Esophagus (tissue), 2 donors: ENCODE measurements around the gene TMEM229A. TPM values are rescaled to one million over a fixed set of nuclear protein-coding genes. Genes with fewer than 3 reads are reported as not detected.
"Not testable (repeated sequence)": the region's sequence is repeated elsewhere in the genome, so short reads cannot be mapped to it uniquely, and the experiment has no call there.

Experiments
- H3K27ac ChIP-seq, 2 donors: one replicate each; pipeline ENCODE4 v1.5.1; 2013; ENCODE audit warnings: low read depth in 2 of 2, mild to moderate bottlenecking in 2 of 2, inconsistent platforms in 1 of 2, low read length in 1 of 2, moderate library complexity in 1 of 2
- H3K27me3 ChIP-seq, 2 donors: one replicate each; pipeline ENCODE4 v1.6.1; 2013; ENCODE audit warnings: low read length in 2 of 2, control low read depth in 1 of 2, mild to moderate bottlenecking in 1 of 2; ENCODE audit not compliant: insufficient read depth in 2 of 2, control insufficient read depth in 1 of 2
- H3K36me3 ChIP-seq, 2 donors: one replicate each; pipeline ENCODE4 v1.6.1; 2013; ENCODE audit warnings: low read length in 1 of 2; ENCODE audit not compliant: control insufficient read depth in 2 of 2, insufficient read depth in 2 of 2
- H3K4me1 ChIP-seq, 2 donors: one replicate each; pipeline ENCODE4 v1.6.1; 2013; ENCODE audit warnings: low read length in 1 of 2; ENCODE audit not compliant: control insufficient read depth in 2 of 2, insufficient read depth in 2 of 2
- H3K4me3 ChIP-seq, 2 donors: one replicate each; pipeline ENCODE4 v1.5.1; 2013; ENCODE audit warnings: low read length in 2 of 2, mild to moderate bottlenecking in 2 of 2, low read depth in 1 of 2, moderate library complexity in 1 of 2
- H3K9me3 ChIP-seq, 2 donors: one replicate each; pipeline ENCODE4 v1.6.1; 2013; ENCODE audit warnings: mild to moderate bottlenecking in 2 of 2, low read depth in 1 of 2, low read length in 1 of 2, moderate library complexity in 1 of 2; ENCODE audit not compliant: control insufficient read depth in 2 of 2, insufficient read depth in 1 of 2
- WGBS, 2 donors: extraction: QIAGEN DNeasy Blood & Tissue Kit; methylation state at CpG; one replicate each; pipeline ENCODE4 v1.1.7; 2013; 5-methylcytosine and 5-hydroxymethylcytosine counted together
- polyA plus RNA-seq, 2 donors: library from polyadenylated mRNA; stranded (reverse); fragments of 200-250 nt; gene quantifications; one replicate each; pipeline ENCODE4 v1.2.3, GENCODE V29; 2013
- donor health status: healthy with polysubstance abuse.
- donor health status: Bipolar disorder and iron deficiency.

TMEM229A gene
- polyA plus RNA-seq, 2 donors, result not detected

DNA sequence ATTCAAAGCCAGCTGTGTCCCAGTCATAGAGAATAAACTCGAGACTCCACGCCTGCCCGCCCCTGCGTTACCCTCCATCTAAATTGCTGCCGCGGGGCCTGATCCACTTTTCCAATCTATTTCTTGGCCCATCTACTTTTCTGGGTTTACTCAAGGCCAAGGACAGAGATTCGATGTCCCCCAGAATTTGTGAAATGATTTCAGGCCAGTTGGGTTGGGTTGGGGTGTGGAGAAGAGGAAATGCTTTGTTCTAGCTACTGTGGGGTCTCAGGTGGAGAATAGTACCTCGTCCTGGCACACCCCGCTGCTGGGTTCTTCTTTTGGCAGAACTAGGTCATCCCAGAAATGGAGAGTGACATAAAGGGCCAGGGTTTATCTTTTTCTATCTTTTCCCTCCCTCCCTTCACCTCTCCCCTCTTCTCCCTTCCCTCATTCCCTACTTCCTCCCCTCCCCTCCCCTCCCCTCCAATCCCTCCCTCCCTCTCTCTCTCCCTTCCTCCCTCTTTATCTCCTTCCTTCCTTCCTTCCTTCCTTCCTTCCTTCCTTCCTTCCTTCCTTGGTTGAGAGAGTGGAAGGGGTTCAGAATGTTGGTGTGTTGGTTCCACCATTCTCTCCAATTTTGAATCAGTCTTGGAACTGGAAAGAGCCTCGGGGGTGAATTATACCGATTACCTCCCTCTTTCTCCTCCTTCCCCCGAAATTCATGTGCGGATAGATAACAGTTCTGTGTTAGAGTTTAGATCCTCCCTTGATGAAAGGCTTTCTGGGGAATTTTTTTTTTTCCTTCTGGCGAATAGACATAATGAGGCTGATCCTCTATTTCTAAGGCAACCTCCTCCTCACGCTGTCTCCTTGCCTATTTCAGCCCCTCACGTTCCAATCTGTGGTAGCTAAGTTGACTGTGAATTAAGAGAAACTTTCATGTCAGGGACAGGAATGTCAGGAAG, 1.2 kb upstream of the TMEM229A start:
- Histone ChIP-seq H3K36me3 (no peaks in the 10 kb centered on the region), H3K27me3 (peaks cover 3 to 29% of the 10 kb centered on the region in 2 donors), H3K9me3 (peaks cover 0 to 2% of the 10 kb centered on the region in 2 donors), H3K27ac (no peak overlapping the region), H3K4me1 (peaks cover 8 to 9% of the 10 kb centered on the region in 2 donors), H3K4me3 (no peak overlapping the region)
- WGBS, 2 donors, result 47 to 51% methylated on average over 16 of the region's 16 CpGs

GRCh38 chr7:124033095-124033806, 384 bp upstream of the TMEM229A start:
- H3K4me3 ChIP-seq, result peak overlapping the region; percentile 15 to 49
- peaks cover 3 to 29% of the 10 kb centered on the region in 2 donors for H3K27me3 ChIP-seq
- peaks cover 0 to 2% of the 10 kb centered on the region in 2 donors for H3K9me3 ChIP-seq
- WGBS, 2 donors, result 1 to 3% methylated on average over 54 to 70 of the region's 70 CpGs
- H3K4me1 ChIP-seq, result peaks cover 8 to 9% of the 10 kb centered on the region in 2 donors
- no peaks in the 10 kb centered on the region for H3K36me3 ChIP-seq
- H3K27ac ChIP-seq, result no peak overlapping the region

GRCh38 chr7:124031919-124032318, 948 bp downstream of the TMEM229A start:
- 3 to 4% methylated on average over 22 of the region's 22 CpGs for WGBS, 2 donors
- Histone ChIP-seq H3K4me1 (peaks cover 8 to 9% of the 10 kb centered on the region in 2 donors), H3K27ac (no peak overlapping the region), H3K4me3 (peak overlapping the region in 1 of 2 donors; percentile 49), H3K27me3 (peaks cover 3 to 29% of the 10 kb centered on the region in 2 donors), H3K36me3 (no peaks in the 10 kb centered on the region), H3K9me3 (peaks cover 0 to 2% of the 10 kb centered on the region in 2 donors)

- H3K4me3 ChIP-seq, result no peak overlapping the region
- H3K27ac ChIP-seq, result no peak overlapping the region
- H3K27me3 ChIP-seq, result peaks cover 3 to 29% of the 10 kb centered on the region in 2 donors
- H3K36me3 ChIP-seq, result no peaks in the 10 kb centered on the region
- peaks cover 0 to 2% of the 10 kb centered on the region in 2 donors for H3K9me3 ChIP-seq
- 35 to 39% methylated on average over 8 of the region's 8 CpGs for WGBS, 2 donors
- peaks cover 8 to 9% of the 10 kb centered on the region in 2 donors for H3K4me1 ChIP-seq
These were observed 1.5 kb downstream of the TMEM229A start for GRCh38 chr7:124031406-124031805.

- Histone ChIP-seq H3K4me3 (no peak overlapping the region), H3K27me3 (peaks cover 3 to 29% of the 10 kb centered on the region in 2 donors), H3K36me3 (no peaks in the 10 kb centered on the region)
These were observed 1.9 kb downstream of the TMEM229A start for GRCh38 chr7:124030964-124031363.

GRCh38 chr7:124029396-124030188, 3.3 kb downstream of the TMEM229A start:
- 64 to 69% methylated on average over 4 of the region's 4 CpGs for WGBS, 2 donors
- no peak overlapping the region for H3K27ac ChIP-seq
- H3K4me1 ChIP-seq, result peaks cover 8 to 9% of the 10 kb centered on the region in 2 donors
- no peaks in the 10 kb centered on the region for H3K36me3 ChIP-seq
- peaks cover 0 to 2% of the 10 kb centered on the region in 2 donors for H3K9me3 ChIP-seq
- H3K27me3 ChIP-seq, result peaks cover 3 to 28% of the 10 kb centered on the region in 2 donors
- H3K4me3 ChIP-seq, result no peak overlapping the region

More at GRCh38 chr7:124030964-124031363, 1.9 kb downstream of the TMEM229A start:
- H3K9me3 ChIP-seq, result peaks cover 0 to 2% of the 10 kb centered on the region in 2 donors
- WGBS, 2 donors, result 46 to 54% methylated on average over 4 of the region's 4 CpGs
- peaks cover 8 to 9% of the 10 kb centered on the region in 2 donors for H3K4me1 ChIP-seq
- no peak overlapping the region for H3K27ac ChIP-seq

DNA sequence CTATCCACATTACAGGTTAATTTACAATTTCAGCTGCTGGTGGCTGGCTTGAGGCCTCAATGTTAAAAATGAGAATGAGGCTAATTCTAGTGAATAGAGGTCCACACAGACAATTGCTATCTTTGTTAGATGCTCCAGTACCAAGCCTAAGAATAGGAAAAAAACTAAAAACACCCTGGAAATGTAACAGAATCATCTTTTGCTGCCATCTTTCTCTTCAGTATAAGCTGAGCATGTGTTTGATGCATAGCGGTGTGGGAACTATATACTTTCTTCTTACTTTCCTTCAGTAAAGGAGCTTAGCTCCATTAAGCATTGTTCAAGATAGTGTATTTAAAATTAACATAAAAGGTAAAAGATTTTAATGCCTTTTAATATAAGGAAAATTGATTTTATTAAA, 5.6 kb downstream of the TMEM229A start:
- H3K9me3 ChIP-seq, result no peaks in the 10 kb centered on the region
- H3K4me1 ChIP-seq, result peaks cover 3% of the 10 kb centered on the region in 2 donors
- H3K4me3 ChIP-seq, result no peak overlapping the region
- H3K36me3 ChIP-seq, result no peaks in the 10 kb centered on the region
- peaks cover 3 to 13% of the 10 kb centered on the region in 2 donors for H3K27me3 ChIP-seq
- WGBS, 2 donors, result 95 to 98% methylated on average over 1 of the region's 1 CpG
- no peak overlapping the region for H3K27ac ChIP-seq

GRCh38 chr7:124024329-124024728, 8.5 kb downstream of the TMEM229A start:
- not testable (repeated sequence) for H3K4me1 ChIP-seq, H3K36me3 ChIP-seq, H3K27ac ChIP-seq, H3K4me3 ChIP-seq, H3K27me3 ChIP-seq, H3K9me3 ChIP-seq
- 78 to 89% methylated on average over 2 of the region's 3 CpGs for WGBS, 2 donors

DNA sequence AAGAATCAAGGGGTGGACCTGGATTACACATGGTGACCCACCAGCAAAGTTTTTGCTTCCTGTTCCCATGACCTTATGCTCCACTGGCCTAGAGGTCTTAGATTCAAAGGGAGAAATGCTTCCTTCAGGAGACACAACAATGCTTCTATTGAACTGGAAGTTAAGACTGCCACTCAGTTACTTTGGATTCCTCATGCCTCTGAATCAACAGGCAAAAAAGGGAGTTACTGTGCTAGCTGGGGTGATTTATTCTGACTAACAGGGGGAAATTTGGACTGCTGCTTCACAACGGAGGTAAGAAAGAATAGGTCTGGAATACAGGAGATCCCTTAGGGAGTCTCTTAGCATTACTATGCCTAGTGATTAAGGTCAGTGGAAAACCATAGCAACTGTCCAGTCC, 10.3 kb downstream of the TMEM229A start:
- no peaks in the 10 kb centered on the region for H3K36me3 ChIP-seq
- H3K27me3 ChIP-seq, result no peaks in the 10 kb centered on the region
- no peak overlapping the region for H3K4me3 ChIP-seq
- H3K4me1 ChIP-seq, result no peaks in the 10 kb centered on the region
- no peak overlapping the region for H3K27ac ChIP-seq
- H3K9me3 ChIP-seq, result no peaks in the 10 kb centered on the region
- 43 to 49% methylated on average over 1 of the region's 1 CpG for WGBS, 2 donors
